ENCODE results near the gene ADGRG2.

- TF ChIP-seq POLR2AphosphoS5 (IDR thresholded peaks at IDR 0.05) (no peak), POLR2A (IDR thresholded peaks at IDR 0.05; ENCODE audit: low read depth) (no peak)
- TF ChIP-seq, protein P1, sequence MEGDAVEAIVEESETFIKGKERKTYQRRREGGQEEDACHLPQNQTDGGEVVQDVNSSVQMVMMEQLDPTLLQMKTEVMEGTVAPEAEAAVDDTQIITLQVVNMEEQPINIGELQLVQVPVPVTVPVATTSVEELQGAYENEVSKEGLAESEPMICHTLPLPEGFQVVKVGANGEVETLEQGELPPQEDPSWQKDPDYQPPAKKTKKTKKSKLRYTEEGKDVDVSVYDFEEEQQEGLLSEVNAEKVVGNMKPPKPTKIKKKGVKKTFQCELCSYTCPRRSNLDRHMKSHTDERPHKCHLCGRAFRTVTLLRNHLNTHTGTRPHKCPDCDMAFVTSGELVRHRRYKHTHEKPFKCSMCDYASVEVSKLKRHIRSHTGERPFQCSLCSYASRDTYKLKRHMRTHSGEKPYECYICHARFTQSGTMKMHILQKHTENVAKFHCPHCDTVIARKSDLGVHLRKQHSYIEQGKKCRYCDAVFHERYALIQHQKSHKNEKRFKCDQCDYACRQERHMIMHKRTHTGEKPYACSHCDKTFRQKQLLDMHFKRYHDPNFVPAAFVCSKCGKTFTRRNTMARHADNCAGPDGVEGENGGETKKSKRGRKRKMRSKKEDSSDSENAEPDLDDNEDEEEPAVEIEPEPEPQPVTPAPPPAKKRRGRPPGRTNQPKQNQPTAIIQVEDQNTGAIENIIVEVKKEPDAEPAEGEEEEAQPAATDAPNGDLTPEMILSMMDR (IDR thresholded peaks at IDR 0.05) = no peak
Measured at GRCh38 chrX:18973527-18974192, 148.6 kb downstream of the ADGRG2 start.

Measured in esophagus muscularis mucosa (tissue), 3 donors.